LNCaP clone FGC (cell line): Measurements from ENCODE around the gene ITCH.
"Not testable (repeated sequence)": the region's sequence is repeated elsewhere in the genome, so short reads cannot be mapped to it uniquely, and the experiment has no call there.

Experiments
- DNase-seq: peaks from one replicate; pipeline ENCODE4 v3.0.0-alpha.2; 2011; ENCODE audit warnings: low read depth
- H3K4me3 ChIP-seq: 2 replicates; pipeline ENCODE4 v1.5.1; 2011; ENCODE audit warnings: mild to moderate bottlenecking, low read depth, low read length, control low read depth
- TF ChIP-seq, protein P1 (sequence below): IDR thresholded peaks from 2 replicates; pipeline ENCODE4 v1.5.1; 2012; ENCODE audit warnings: mild to moderate bottlenecking; ENCODE audit not compliant: control insufficient read depth, insufficient read depth; ENCODE audit errors: extremely low read depth

The ITCH gene

DNA sequence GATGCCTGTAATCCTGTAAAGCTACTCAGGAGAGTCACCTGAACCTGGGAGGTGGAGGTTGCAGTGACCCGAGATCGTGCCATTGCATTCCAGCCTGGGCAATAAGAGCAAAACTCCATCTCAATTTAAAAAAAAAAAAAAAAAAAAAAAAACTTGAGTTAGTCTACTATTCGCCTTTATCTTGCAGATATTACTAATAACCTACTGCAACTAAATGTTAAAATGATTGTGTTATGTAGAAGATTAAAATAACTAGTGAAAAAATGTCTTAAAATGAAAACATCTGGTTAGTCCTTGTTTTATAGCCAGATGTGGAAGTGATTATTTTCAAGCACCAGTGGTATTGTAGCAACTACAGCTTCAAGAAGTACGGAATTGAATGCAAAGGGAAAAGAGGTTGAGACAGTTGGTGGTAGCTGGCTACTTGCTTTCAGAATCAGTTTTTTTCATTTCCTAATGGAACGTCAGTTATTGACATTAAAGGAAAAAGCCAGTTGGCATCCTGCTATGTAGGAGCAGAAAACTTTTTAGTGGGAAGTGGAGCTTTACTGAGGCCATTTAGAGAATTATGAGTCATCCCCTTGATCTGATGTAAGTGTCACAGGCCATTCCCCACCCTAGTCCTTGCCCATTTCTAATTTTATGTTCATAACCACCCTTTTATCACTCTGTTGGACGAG, 109.3 kb downstream of the ITCH start:
- H3K4me3 ChIP-seq, result no peak overlapping the region
- DNase-seq, result no peak
- TF ChIP-seq, protein P1, sequence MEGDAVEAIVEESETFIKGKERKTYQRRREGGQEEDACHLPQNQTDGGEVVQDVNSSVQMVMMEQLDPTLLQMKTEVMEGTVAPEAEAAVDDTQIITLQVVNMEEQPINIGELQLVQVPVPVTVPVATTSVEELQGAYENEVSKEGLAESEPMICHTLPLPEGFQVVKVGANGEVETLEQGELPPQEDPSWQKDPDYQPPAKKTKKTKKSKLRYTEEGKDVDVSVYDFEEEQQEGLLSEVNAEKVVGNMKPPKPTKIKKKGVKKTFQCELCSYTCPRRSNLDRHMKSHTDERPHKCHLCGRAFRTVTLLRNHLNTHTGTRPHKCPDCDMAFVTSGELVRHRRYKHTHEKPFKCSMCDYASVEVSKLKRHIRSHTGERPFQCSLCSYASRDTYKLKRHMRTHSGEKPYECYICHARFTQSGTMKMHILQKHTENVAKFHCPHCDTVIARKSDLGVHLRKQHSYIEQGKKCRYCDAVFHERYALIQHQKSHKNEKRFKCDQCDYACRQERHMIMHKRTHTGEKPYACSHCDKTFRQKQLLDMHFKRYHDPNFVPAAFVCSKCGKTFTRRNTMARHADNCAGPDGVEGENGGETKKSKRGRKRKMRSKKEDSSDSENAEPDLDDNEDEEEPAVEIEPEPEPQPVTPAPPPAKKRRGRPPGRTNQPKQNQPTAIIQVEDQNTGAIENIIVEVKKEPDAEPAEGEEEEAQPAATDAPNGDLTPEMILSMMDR, result no peak

DNA sequence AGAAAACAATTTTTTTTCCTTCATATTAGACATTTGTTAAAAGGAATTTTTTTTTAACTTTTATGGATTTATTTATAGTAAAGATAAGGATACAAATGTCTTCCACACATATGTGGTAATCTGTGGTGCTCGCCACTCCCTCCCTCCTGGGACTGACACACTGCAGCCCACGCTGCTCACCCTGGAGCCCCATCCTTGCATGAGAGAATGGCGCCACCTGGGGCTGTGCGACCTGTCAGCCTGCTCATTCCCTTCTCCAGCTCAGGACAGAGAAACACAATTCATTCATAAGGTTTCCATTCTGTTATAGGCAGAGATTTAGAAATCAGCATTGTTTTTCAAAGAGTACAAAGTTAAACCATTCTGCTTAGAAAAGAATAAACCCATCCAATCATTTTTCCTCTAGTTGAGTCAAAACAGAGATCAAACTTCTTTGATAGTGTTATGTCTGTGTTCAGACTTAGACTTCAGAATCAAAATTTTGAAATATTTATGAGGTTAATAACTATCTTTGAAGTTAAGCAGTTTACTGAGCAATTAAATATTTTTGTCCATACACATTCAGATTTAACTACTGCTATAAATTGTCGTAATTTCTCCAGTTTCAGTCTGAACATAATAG, 110.3 kb downstream of the ITCH start:
- TF ChIP-seq, protein P1, result peak; percentile 60
- no peak overlapping the region for H3K4me3 ChIP-seq
- no peak for DNase-seq

DNA sequence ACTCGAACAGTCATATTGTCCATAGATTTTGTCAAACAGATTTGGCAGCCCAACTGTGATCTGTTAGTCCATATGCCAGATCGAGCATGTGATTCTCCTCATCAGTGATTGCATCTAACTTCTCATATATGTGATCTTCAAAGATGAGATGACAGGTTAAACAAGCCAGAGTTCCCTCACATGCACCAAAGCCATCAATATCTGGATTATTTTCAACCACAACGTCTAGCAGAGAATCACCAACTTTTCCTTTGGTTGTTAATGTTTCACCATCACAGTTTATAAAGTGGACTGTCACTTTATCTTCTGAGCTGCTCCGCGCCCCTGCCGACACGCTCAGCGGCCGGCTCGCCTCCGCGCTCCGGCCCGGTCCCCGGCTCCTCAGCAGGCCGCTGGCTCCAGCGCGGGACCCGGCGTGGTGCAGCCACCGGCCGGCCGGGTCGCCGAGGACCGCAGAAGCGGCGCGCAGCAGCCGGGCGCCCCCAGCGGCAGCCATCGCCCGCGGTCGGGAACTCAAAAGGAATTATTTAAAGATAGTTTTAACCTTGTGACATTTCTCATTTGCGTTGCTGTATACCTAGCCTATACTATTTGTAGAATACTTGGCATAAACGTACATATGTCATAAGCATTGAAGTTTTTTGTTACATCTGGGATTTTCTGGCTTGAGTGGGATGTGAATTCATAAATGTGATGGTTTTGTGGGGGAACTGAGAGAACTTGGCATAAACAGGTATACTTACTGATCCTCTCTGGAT, 113.1 kb downstream of the ITCH start:
- H3K4me3 ChIP-seq, result no peak overlapping the region
- TF ChIP-seq, protein P1, result no peak
- no peak for DNase-seq

DNA sequence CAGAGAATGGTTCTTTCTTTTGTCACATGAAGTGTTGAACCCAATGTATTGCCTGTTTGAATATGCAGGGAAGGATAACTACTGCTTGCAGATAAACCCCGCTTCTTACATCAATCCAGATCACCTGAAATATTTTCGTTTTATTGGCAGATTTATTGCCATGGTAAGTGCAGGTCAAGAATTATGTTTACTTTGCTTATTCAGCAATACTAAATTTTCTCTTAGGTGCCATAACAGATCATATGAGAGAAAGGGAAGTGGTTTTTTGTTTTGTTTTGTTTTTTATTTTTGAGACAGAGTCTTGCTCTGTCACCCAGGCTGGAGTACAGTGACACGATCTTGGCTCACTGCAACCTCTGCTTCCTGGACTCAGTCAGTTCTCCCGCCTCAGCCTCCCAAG, 116.6 kb downstream of the ITCH start:
- no peak overlapping the region for H3K4me3 ChIP-seq
- no peak for DNase-seq
- TF ChIP-seq, protein P1, result no peak

DNA sequence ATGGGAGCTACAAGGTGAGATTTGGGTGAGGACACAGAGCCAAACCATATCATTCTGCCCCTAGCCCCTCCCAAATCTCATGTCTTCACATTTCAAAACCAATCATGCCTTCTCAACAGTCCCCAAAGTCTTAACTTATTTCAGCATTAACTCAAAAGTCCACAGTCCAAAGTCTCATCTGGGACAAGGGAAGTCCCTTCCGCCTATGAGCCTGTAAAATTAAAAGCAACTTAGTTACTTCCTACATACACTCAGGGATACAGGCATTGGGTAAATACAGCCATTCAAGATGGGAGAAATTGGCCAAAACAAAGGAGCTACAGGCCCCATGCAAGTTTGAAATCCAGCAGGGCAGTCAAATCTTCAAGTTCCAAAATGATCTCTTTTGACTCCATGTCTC, 119.1 kb downstream of the ITCH start:
- not testable (repeated sequence) for H3K4me3 ChIP-seq, DNase-seq

DNA sequence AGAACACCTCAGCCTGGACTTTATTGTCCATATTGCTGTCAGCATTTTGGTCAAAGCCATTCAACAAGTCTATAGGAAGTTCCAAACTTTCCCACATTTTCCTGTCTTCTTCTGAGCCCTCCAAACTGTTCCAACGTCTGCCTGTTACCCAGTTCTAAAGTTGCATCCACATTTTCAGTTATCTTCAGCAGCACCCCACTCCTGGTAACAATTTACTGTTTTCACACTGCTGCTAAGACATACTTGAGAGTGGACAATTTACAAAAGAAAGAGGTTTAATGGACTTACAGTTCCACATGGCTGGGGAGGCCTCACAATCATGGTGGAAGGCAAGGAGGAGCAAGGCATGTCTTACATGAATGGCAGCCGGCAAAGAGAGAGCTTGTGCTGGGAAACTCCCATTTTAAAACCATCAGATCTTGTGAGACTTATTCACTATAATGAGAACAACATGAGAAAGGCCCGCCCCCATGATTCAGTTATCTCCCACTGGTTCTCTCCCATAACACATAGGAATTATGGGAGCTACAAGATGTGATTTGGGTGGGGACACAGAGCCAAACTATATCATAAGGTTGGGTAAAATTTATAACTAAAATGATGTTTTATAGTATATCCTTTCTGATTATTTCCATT, 120.6 kb downstream of the ITCH start:
- not testable (repeated sequence) for H3K4me3 ChIP-seq, DNase-seq

DNA sequence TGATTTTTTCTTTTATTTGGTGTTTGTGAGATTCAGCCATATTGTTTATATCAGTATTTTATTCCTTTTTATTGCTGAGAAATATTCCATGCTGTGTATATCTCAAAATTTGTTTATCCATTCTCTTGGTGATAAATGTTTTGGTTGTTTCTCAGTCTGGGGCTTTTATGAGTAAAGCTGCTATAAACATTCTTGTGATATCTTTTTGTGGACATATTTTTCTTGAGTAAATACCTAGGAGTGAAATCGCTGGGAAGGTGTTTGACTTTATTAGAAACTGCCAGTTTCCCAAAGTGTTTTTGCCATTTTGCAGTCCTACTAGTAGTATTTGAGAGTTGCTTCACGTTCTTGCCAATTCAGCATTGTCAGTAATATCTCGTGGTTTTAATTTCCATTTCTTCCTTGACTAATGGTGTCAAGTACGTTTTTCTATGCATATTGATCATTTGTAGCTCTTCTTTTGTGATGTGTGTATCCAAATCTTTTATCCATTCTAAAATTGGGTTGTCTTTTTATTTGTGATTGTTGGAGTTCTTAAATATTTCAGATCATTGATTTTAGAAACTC, 122.1 kb downstream of the ITCH start:
- no peak overlapping the region for H3K4me3 ChIP-seq
- DNase-seq, result no peak
- TF ChIP-seq, protein P1, result no peak
